Fibroblast of skin of back (primary cell): ENCODE data around the gene KCNRG.
A peak's percentile ranks its signal among the peaks of the same experiment; 100 is the strongest.
"Not testable (repeated sequence)": the region's sequence is repeated elsewhere in the genome, so short reads cannot be mapped to it uniquely, and the experiment has no call there.

Experiments used
- DNase-seq: peaks from one replicate; pipeline ENCODE4 v3.0.0-alpha.2; 2013

Gene KCNRG

DNA sequence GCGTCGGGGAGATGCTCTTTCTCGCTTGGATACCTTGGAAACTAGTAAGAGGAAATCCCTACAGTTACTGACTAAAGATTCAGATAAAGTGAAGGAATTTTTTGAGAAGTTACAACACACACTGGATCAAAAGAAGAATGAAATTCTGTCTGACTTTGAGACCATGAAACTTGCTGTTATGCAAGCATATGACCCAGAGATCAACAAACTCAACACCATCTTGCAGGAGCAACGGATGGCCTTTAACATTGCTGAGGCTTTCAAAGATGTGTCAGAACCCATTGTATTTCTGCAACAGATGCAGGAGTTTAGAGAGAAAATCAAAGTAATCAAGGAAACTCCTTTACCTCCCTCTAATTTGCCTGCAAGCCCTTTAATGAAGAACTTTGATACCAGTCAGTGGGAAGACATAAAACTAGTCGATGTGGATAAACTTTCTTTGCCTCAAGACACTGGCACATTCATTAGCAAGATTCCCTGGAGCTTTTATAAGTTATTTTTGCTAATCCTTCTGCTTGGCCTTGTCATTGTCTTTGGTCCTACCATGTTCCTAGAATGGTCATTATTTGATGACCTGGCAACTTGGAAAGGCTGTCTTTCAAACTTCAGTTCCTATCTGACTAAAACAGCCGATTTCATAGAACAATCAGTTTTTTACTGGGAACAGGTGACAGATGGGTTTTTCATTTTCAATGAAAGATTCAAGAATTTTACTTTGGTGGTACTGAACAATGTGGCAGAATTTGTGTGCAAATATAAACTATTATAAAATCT is 2.7 kb upstream of the KCNRG start:
- DNase-seq: no peak

DNA sequence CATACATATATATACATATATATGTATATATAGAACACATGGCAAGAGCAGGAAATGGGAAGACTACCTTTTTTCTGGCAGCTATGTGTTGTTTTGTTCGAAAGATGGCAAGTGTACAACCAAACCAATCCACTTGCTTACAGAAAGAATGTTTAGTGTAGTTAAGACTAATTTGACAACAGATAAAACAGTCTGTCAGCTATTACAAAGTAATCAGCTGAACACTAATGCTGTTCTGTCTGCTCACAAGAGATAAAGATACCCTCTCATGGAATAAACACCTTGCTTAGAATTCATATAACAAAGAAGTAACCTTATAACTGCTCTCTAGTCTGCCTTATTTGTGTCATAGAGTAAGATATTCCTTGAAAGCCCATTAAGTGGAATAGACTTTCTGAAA is 858 bp upstream of the KCNRG start:
- DNase-seq: no peak

- DNase-seq: no peak
Measured at GRCh38 chr13:50015750-50016149, 506 bp downstream of the KCNRG start.

GRCh38 chr13:50016444-50016843 is 1.2 kb downstream of the KCNRG start:
- peak; percentile 74 for DNase-seq

DNA sequence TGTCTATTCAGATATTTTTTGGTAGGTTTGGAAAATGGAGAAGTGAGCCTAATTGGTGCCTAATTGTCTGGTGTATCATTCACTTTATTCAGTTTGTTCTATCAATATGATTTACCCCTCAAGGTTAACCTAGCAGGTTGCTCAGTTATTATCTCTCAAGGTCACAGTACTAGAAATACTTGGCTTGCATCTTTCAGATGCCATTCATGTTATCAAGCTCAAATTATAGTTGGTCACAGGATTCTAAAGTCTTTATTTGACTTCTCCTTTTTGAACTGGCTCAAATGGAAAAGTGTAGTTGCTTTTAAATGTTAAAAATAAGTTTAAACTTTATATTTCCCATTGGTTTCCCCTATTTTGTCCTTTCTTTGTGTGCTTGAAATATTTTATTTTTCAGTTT is 2.6 kb downstream of the KCNRG start:
- DNase-seq: no peak

DNA sequence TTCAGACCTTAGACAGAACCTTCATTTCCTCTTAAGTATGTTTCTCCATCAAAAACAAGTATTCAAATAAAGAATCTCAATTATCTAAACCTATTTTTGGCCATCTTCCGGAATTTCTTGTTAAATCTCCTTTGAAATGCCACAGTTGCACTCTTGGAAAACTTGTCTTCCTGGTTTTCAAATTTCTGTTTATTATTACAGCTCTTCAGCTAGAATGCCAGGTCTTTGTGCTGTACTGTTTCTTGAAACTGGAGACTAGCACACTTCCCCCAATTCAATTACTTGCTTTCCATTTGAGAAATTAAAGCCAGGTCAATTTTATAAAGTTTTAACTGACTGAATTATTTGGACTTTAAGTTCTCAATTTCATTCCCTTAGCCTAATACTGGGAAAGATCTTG is 10.2 kb downstream of the KCNRG start:
- DNase-seq: no peak

DNA sequence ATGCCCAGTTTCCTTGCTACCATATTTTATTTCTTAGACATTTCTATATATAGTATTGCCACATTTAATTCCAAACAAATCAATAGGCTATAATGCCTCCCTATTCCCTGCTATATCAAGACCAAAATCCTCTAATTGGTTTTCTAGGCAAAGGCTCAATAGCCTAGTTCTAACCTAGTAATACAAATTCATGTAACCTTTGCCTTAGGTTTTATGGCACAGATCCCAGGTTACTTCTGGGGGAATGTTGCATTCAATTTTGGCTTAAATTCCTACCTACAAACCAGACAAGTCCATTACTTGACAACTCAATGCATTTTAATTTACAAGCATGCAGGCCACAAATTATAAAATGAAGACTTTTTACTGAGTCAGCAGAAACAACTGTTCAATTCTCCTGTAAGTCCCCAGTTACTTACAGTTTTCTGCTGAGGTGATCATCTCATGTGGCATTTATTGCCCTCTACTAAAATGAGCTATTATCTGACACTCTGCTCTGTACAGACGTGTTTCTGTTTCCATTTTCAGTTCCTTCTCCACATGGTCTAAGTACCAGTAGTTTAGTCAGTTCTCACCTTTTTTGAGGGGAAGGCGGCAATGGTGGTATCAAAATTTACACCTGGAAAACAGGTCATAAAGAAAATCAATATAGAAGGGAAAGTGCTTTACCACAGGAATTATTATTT is 11.7 kb downstream of the KCNRG start:
- DNase-seq: no peak

DNA sequence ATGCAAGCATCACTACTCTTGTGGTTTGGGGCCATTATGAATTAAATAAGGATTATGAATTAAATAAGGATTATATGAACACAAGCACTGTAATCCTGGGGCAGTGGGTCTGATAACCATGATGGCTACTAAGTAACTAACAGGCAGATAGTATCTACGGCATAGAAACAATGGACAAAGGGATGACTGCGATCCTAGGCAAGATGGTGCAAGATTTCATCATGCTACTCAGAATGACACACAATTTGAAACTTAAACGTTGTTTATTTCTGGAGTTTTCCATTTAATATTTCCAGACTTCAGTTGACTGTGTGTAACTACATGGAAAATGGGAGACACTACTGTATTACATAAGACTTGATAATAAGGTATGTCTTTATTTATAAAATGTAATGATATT is 15.1 kb downstream of the KCNRG start:
- DNase-seq: peak; percentile 20

GRCh38 chr13:50033725-50034124 is 18.5 kb downstream of the KCNRG start:
- peak; percentile 12 for DNase-seq

- DNase-seq: no peak
Measured at GRCh38 chr13:50037788-50038187, 22.5 kb downstream of the KCNRG start.

- DNase-seq: no peak
Measured at GRCh38 chr13:50038266-50038665, 23.0 kb downstream of the KCNRG start.

- no peak for DNase-seq
Measured at GRCh38 chr13:50052478-50052877, 37.2 kb downstream of the KCNRG start.

DNA sequence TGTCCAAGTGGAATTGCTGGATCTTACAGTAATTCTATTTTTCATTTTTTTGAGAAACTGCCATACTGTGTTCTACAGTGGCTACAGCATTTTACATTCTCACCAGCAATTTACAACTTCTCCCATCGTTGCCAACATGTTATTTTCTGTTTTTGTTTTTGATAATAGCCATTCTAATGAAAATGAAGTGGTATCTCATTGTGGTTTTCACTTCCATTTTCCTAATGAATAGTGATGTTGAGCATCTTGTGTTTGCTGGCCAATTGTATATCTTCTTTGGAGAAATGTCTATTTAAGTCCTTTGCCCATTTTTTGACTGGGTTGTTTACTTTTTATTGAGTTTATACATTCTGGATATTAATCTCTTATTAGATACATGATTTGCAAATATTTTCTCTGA is 38.6 kb downstream of the KCNRG start:
- no peak for DNase-seq

DNA sequence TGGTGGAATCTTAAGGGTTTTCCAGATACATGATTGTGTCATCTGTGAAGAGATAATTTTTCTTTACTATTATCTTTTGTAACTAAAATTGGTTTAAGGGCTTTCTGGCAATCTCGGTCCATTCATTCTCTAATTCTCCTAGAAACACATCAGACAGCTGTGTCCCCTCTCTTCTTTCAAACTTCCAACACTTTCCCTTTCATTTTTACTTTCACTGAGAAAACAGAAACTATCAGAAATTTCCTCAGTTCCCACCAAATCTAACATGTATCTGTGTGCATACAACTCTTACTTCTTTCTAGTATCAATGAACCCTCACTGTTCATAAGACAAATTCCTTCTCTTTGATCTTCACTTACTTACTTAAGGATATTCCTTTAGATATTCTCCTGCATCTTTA is 40.2 kb downstream of the KCNRG start:
- DNase-seq: no peak

DNA sequence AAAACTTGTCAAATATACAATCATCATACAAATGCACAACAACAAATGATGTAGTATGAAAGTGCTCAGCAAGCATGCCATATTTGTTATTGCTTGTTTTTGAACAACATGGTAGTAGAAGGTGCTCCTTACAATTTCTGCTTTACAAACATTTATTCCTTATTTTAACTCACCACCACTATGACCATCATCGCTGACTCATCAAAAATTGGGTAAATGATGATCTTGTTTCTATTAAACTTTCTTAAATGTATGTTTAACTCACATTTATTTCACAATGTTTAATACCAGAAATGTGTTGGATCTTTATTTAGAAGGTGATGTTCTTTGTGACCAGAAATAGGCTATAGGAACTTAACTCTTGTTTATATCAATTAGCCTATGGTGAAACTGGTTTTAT is 45.5 kb downstream of the KCNRG start:
- no peak for DNase-seq

DNA sequence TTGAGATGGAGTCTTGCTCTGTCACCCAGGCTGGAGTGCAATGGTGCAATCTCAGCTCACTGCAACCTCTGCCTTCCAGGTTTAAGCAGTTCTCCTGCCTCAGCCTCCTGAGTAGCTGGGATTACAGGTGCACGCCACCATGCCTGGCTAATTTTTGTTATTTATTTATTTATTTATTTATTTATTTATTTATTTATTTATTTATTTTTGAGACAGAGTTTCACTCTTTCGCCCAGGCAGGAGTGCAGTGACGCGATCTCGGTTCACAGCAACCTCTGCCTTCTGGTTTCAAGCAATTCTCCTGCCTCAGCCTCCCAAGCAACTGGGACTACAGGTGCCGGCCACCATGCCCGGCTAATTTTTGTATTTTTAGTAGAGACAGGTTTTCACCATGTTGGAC is 47.1 kb downstream of the KCNRG start:
- DNase-seq: not testable (repeated sequence)

GRCh38 chr13:50065712-50066111 is 50.5 kb downstream of the KCNRG start:
- DNase-seq: no peak

- DNase-seq: no peak
Measured at GRCh38 chr13:50068508-50068907, 53.3 kb downstream of the KCNRG start.

GRCh38 chr13:50069261-50069660 is 54.0 kb downstream of the KCNRG start:
- peak; percentile 19 for DNase-seq

DNA sequence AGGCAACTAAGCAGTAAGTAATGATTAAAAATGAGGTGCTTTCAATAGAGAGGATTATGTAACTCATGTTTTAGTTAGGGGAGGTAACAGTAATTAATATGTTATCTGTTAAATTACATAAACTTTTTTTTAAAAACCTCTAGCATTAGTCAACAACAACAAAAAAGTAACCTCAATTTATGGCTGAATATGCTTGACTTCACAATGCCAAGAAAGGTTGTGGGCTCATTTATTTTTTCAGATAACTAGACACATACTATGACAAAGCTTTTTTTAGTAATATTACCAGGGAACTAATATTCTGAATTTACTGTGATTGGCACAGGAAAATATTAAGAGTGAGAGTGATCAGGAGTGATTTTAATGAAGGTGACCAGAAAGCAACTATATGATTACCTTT is 54.9 kb downstream of the KCNRG start:
- no peak for DNase-seq
